ENCODE data around the gene RPL22.

DNA sequence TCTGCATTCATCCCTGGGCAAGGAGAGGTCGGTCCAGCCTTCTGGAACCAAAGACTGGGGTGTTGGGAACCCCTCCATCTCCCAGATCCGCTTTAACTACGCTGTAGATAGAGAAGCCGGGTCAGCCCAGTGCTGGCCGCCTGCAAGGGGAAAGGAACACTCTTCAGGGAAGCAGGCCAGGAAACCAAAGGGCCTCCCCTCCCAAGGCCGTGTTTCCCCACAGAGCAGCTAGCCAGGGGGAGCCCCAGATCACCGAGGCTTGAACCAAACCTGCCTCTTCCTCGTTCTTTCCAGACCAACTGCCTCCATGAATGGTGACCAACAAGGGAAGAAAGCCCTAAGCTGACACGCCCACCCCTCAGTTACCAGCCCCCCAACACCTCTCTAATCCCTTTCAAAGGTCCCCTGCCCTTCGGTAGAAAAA lies 18.0 kb downstream of the RPL22 start:
- TF ChIP-seq POLR2AphosphoS5 (IDR thresholded peaks at IDR 0.05; ENCODE audit: low read depth, low read length) (no peak), TAF1 (IDR thresholded peaks at IDR 0.05; ENCODE audit: borderline replicate concordance, insufficient read depth, low read length) (no peak)
- TF ChIP-seq, protein P1, sequence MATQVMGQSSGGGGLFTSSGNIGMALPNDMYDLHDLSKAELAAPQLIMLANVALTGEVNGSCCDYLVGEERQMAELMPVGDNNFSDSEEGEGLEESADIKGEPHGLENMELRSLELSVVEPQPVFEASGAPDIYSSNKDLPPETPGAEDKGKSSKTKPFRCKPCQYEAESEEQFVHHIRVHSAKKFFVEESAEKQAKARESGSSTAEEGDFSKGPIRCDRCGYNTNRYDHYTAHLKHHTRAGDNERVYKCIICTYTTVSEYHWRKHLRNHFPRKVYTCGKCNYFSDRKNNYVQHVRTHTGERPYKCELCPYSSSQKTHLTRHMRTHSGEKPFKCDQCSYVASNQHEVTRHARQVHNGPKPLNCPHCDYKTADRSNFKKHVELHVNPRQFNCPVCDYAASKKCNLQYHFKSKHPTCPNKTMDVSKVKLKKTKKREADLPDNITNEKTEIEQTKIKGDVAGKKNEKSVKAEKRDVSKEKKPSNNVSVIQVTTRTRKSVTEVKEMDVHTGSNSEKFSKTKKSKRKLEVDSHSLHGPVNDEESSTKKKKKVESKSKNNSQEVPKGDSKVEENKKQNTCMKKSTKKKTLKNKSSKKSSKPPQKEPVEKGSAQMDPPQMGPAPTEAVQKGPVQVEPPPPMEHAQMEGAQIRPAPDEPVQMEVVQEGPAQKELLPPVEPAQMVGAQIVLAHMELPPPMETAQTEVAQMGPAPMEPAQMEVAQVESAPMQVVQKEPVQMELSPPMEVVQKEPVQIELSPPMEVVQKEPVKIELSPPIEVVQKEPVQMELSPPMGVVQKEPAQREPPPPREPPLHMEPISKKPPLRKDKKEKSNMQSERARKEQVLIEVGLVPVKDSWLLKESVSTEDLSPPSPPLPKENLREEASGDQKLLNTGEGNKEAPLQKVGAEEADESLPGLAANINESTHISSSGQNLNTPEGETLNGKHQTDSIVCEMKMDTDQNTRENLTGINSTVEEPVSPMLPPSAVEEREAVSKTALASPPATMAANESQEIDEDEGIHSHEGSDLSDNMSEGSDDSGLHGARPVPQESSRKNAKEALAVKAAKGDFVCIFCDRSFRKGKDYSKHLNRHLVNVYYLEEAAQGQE (IDR thresholded peaks at IDR 0.05; ENCODE audit: insufficient read depth in 1 of 2, low read depth in 2 of 2, low read length in 2 of 2) = no peak

Measured in PFSK-1 (cell line).